Fibroblast of the aortic adventitia (primary cell): ENCODE data around the gene NDRG4. TPM values are rescaled to one million over a fixed set of nuclear protein-coding genes. Genes with fewer than 3 reads are reported as not detected.
"Not testable (repeated sequence)": the region's sequence is repeated elsewhere in the genome, so short reads cannot be mapped to it uniquely, and the experiment has no call there.

ENCODE experiments used
- DNase-seq: peaks from one replicate; pipeline ENCODE4 v3.0.0-alpha.2; 2010; ENCODE audit warnings: low read depth
- H3K4me3 ChIP-seq: 2 replicates; pipeline ENCODE4 v1.5.1; 2011; ENCODE audit warnings: low read depth, mild to moderate bottlenecking, control low read depth, low read length, moderate library complexity
- total RNA-seq: library from RNA; depleted of rRNA; stranded (reverse); fragments of >200 nt; gene quantifications from 2 replicates; pipeline ENCODE4 v1.2.3, GENCODE V29; 2012; ENCODE audit warnings: low replicate concordance
- TF ChIP-seq, protein P1 (sequence below): IDR thresholded peaks from 2 replicates; pipeline ENCODE4 v1.5.1; 2011; ENCODE audit warnings: mild to moderate bottlenecking, low read length, control low read depth, inconsistent platforms; ENCODE audit not compliant: insufficient read depth

The NDRG4 gene
- total RNA-seq, 1 donor, result 5.2 TPM

DNA sequence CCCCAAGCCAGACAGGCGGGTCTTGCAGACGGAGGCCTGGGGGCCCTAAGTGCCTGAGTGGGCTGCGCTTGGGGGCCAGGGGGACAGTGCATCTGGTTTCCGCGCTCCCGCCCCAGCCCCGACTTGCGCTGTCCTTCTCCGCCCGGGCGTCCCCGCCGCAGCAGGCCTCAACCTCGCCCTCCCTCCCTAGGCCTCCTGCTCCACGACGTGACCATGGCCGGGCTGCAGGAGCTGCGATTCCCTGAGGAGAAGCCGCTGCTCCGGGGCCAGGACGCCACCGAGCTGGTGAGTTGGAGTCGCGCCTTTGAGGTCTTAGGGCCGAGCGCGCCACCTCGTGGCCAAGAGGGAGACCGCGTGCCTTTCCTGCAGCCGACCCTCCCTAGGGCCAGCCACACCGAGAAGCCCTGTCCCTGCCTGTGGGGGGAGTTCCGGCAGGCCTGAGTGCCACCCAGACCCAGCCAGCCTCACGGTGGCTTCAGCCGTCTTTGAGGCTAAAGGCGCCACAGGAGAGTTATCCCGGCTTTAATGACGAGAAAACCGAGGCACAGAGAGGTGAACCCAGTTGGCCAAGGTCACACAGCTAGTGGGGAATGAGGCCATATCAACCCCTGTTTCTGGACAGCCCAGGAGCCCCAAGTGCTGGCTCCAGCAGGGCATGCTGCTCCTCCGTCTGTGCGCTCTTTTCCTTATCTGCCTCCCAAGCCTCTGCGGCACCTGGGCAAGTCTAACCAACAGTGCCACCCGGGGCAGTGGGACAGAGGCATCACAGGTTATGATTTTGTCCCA, 12.2 kb upstream of the NDRG4 start:
- peak overlapping the region; percentile 39 for H3K4me3 ChIP-seq
- TF ChIP-seq, protein P1, sequence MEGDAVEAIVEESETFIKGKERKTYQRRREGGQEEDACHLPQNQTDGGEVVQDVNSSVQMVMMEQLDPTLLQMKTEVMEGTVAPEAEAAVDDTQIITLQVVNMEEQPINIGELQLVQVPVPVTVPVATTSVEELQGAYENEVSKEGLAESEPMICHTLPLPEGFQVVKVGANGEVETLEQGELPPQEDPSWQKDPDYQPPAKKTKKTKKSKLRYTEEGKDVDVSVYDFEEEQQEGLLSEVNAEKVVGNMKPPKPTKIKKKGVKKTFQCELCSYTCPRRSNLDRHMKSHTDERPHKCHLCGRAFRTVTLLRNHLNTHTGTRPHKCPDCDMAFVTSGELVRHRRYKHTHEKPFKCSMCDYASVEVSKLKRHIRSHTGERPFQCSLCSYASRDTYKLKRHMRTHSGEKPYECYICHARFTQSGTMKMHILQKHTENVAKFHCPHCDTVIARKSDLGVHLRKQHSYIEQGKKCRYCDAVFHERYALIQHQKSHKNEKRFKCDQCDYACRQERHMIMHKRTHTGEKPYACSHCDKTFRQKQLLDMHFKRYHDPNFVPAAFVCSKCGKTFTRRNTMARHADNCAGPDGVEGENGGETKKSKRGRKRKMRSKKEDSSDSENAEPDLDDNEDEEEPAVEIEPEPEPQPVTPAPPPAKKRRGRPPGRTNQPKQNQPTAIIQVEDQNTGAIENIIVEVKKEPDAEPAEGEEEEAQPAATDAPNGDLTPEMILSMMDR, result peak; percentile 86
- peak; percentile 68 for DNase-seq

DNA sequence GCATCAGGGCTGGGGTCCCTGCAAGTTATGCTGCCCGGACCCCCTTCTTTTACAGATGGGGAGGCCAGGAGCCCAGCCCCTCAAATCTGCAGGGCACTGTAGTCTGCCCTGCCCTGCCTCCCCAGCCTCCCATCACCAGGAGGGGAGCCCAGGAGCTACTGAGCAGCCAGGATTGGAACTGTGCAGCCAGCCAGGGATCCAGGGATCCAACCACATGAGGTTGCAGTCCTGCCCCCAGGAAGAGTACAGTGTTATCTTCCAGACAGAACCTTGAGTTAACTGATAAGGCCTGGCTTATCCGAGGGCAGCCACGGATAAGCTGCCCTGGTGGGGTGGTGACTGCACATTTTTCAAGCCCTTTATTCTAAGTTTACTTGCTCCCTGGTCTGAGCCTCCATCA, 11.4 kb upstream of the NDRG4 start:
- DNase-seq, result no peak
- no peak overlapping the region for H3K4me3 ChIP-seq
- TF ChIP-seq, protein P1, result no peak

DNA sequence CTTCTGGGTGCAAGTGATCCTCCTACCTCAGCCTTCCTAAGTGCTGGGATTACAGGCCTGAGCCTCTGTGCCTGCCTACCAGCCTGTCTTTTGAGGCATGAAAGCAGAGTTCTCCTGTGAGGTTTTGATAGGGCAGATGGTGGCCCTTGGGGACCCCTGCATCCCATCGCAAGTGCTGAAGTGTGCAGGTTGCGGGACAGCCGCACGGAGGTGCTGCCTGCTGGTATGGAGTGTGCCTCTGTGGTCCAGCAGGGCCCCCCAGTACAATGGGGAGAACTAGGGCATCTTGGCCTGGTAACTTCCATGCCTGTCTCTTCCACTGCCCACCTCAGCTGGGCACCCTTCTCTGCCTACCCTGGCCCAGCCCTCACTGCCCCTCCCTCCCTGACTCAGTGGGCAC, 9.9 kb upstream of the NDRG4 start:
- TF ChIP-seq, protein P1, result no peak
- DNase-seq, result no peak

DNA sequence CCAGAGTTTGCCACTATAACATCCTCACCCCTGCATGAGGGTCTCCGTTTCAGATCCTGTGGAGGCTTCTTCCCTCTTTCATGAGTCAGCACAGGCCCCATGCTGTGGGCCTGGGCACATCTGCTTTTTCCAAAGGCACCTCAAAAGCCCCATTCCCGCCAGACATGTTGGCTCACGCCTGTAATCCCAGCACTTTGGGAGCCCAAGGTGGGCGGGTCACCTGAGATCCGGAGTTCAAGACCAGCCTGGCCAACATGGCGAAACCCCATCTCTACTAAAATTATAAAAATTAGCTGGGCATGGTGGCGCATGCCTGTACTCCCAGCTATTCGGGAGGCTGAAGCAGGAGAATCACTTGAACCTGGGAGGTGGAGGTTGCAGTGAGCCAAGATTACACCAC, 9.4 kb upstream of the NDRG4 start:
- not testable (repeated sequence) for H3K4me3 ChIP-seq, DNase-seq

More for the DNA sequence above, 9.9 kb upstream of the NDRG4 start:
- H3K4me3 ChIP-seq, result no peak overlapping the region

DNA sequence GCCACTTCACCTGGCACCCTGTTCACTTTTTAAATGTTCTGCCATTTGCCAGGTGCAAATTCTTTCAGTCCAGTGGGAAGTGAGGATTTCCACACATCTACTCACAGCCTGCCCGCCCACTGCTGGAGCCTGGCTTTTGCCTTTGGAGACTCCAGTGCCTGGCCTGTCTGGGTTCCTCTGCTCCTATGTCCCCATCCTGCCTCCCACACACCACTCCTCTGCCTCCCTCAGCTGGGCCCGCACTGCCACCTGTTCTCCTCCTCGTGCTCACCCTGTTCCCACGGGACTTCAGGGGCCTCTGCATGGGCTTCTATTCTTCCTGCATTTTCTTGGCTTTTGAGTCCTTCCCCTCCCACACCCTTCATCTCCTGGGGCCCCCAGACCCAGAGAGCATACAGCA, 7.9 kb upstream of the NDRG4 start:
- TF ChIP-seq, protein P1, result no peak
- H3K4me3 ChIP-seq, result no peak overlapping the region
- no peak for DNase-seq

DNA sequence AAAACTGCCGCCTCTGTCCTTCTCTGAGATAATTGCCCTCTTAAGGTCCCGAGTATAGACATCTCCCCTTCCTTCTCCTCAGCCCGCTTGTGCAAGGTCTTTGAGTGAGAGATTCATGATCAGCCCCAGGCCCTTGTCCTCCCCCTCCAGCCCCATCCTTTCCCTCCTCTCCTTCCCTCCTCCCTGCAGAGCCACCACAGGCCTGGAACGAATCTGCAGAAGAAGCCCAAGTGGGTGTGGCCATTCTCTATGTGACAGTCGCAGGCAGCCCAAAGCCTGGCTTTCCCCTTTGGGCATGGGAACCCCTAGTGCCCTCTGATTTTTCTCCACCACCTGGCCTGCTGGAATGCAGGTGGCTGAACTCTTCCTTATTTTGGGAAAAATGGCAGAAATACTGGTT, 7.2 kb upstream of the NDRG4 start:
- no peak overlapping the region for H3K4me3 ChIP-seq
- no peak for DNase-seq
- TF ChIP-seq, protein P1, result no peak

DNA sequence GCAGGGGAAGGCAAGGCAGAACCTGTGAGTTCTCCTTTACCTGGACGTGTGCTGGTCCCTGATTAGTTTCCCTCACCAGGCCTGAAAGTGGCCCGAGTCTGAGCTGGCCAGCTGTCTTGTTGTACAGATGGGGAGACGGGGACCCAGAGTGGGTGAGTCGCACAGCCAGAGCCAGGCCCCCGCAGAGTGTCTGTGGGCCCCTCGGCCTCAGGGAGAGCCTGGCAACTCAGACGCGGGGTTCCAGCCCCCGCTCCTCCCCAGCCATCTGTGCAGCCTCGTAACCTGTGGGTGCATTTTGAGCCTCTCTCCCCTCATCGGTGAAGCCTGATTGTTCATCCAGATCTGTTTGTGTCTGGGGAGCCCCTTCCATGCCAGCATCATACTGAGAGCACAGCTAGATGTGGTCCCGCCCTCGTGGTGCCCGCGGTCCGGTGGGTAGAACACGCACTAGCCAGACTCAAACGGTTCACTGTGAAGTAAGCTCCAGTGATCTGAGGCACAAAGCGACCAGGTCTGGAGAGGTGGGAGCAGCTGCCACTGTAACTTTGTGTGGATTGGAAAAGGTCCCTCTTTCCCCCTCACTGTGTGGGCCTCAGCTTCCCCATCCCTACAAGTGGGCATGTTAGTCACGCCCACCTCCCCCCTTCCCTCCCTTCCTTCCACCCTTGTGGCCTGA, 6.0 kb upstream of the NDRG4 start:
- no peak for DNase-seq
- TF ChIP-seq, protein P1, result no peak
- no peak overlapping the region for H3K4me3 ChIP-seq
